DND-41 (cell line): ENCODE measurements around the gene FAM131A.
A peak's percentile ranks its signal among the peaks of the same experiment; 100 is the strongest.

Experiments used
- EZH2 ChIP-seq: IDR thresholded peaks from 3 replicates; pipeline ENCODE4 v1.6.1; 2012; ENCODE audit warnings: borderline replicate concordance, low read depth, mild to moderate bottlenecking, moderate library complexity, low read length, inconsistent platforms; ENCODE audit not compliant: severe bottlenecking
- TF ChIP-seq, protein P1 (sequence below): IDR thresholded peaks from 2 replicates; pipeline ENCODE4 v1.5.1; 2012; ENCODE audit warnings: borderline replicate concordance, low read length, moderate library complexity, mild to moderate bottlenecking; ENCODE audit not compliant: poor library complexity, severe bottlenecking; ENCODE audit errors: extremely low read depth

DNA sequence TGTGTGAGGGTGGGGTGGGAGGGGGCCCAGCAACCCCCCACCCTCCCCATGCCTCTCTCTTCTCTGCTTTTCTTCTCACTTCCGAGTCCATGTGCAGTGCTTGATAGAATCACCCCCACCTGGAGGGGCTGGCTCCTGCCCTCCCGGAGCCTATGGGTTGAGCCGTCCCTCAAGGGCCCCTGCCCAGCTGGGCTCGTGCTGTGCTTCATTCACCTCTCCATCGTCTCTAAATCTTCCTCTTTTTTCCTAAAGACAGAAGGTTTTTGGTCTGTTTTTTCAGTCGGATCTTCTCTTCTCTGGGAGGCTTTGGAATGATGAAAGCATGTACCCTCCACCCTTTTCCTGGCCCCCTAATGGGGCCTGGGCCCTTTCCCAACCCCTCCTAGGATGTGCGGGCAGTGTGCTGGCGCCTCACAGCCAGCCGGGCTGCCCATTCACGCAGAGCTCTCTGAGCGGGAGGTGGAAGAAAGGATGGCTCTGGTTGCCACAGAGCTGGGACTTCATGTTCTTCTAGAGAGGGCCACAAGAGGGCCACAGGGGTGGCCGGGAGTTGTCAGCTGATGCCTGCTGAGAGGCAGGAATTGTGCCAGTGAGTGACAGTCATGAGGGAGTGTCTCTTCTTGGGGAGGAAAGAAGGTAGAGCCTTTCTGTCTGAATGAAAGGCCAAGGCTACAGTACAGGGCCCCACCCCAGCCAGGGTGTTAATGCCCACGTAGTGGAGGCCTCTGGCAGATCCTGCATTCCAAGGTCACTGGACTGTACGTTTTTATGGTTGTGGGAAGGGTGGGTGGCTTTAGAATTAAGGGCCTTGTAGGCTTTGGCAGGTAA lies 8.1 kb downstream of the FAM131A start:
- TF ChIP-seq, protein P1, sequence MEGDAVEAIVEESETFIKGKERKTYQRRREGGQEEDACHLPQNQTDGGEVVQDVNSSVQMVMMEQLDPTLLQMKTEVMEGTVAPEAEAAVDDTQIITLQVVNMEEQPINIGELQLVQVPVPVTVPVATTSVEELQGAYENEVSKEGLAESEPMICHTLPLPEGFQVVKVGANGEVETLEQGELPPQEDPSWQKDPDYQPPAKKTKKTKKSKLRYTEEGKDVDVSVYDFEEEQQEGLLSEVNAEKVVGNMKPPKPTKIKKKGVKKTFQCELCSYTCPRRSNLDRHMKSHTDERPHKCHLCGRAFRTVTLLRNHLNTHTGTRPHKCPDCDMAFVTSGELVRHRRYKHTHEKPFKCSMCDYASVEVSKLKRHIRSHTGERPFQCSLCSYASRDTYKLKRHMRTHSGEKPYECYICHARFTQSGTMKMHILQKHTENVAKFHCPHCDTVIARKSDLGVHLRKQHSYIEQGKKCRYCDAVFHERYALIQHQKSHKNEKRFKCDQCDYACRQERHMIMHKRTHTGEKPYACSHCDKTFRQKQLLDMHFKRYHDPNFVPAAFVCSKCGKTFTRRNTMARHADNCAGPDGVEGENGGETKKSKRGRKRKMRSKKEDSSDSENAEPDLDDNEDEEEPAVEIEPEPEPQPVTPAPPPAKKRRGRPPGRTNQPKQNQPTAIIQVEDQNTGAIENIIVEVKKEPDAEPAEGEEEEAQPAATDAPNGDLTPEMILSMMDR: peak; percentile 46
- TF ChIP-seq EZH2: no peak
